GM12892 (cell line): ENCODE measurements around the gene SCPEP1.
"Not testable (repeated sequence)": the region's sequence is repeated elsewhere in the genome, so short reads cannot be mapped to it uniquely, and the experiment has no call there.

Source experiments
- DNase-seq: peaks from one replicate; pipeline ENCODE4 v3.0.0; 2011; ENCODE audit not compliant: insufficient read length
- FAIRE-seq: peaks from 2 replicates; lab custom pipeline; 2011; peaks lifted over from hg19 to GRCh38; lab: Jason Lieb, UNC
- POLR2A ChIP-seq: IDR thresholded peaks from 2 replicates; pipeline ENCODE4 v1.6.1; 2011; ENCODE audit warnings: low read depth, low read length, control low read depth
- POLR2AphosphoS5 ChIP-seq: IDR thresholded peaks from 2 replicates; pipeline ENCODE4 v1.6.1; 2011; ENCODE audit warnings: low read depth, low read length, control low read depth
- TAF1 ChIP-seq: IDR thresholded peaks from 2 replicates; pipeline ENCODE4 v1.6.1; 2011; ENCODE audit warnings: low read depth, mild to moderate bottlenecking, control low read depth, low read length, borderline replicate concordance

Gene SCPEP1

DNA sequence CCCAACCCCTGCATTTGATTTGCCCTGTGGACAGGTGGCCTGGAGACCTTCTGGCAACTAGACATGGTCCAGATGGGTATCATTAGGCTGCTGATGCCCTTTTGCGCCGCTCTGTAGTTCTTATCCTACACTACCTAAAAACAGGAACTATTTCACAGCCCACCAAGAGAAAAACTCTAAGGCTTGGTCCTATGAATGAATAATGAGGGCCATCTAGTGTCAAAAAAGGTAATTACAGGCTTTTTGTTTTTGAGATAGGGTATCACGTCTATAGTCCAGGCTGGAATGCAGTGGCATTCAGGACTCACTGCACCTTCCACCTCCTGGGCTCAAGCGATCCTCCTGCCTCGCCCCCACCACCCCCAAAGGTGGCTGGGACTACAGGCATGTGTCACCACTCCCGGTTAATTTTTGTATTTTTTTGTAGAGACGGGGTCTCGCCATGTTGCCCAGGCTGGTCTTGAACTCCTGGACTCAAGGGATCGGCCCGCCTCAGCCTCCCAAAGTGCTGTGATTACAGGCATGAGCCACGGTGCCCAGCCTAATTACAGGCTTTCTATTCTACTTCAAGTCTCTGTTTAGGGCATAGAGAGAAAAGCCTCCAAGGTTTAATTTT, 38.0 kb upstream of the SCPEP1 start:
- TF ChIP-seq POLR2A (no peak), TAF1 (no peak), POLR2AphosphoS5 (no peak)
- FAIRE-seq: no peak
- peak; percentile 27 for DNase-seq

DNA sequence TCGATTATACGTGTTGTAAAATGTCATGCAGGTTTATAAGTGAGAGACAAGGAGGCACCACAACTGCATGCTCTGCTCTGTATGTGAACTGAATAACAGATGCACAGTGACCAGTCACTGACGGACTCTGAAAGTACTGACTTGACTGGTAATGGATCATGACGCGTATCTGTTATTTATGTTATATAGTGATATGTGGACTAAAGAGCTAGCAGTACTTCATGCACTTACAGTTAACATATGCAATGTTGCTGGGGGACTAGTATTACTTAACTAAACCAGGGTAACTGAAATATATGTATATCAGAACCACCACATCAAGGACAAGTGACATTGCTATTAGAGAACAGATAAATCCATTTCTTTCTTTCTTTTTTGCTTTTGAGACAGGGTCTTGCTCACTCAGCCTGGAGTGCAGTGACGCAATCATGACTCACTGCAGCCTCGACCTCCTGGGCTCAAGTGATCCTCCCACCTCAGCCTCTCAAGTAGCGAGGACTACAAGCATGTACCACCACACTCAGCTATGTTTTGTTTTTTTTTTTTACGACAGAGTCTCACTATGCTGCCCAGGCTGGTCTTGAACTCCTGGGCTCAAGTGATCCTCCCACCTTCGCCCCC, 34.3 kb upstream of the SCPEP1 start:
- no peak for FAIRE-seq
- no peak for DNase-seq
- TF ChIP-seq POLR2AphosphoS5 (no peak), TAF1 (no peak), POLR2A (no peak)

DNA sequence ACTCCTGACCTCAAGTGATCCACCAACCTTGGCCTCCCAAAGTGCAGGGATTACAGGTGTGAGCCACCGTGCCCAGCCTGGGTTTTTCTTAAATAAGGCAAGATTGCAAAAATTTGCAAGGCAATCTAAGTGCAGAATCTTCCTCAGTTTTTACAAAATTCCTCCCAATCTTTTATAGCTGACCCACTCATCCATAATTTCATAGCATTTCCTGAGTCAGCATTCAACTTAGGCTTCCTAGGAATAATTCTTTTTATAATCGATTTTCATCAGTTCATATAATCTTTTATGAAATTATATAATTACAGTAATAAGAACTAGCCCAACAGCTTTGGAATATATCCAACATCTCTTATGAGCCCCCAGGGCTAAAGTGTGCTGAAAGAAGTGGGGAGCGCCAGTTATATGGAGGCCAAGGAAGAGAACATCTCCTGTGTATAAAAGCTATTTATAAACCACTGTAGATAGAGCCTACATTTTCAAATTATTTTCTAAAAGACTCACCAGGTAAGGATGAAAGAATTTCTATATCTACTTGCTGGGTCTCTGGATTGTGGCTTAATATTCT, 31.9 kb upstream of the SCPEP1 start:
- TF ChIP-seq POLR2A (no peak), POLR2AphosphoS5 (no peak), TAF1 (no peak)
- FAIRE-seq (no peak), DNase-seq (no peak)

DNA sequence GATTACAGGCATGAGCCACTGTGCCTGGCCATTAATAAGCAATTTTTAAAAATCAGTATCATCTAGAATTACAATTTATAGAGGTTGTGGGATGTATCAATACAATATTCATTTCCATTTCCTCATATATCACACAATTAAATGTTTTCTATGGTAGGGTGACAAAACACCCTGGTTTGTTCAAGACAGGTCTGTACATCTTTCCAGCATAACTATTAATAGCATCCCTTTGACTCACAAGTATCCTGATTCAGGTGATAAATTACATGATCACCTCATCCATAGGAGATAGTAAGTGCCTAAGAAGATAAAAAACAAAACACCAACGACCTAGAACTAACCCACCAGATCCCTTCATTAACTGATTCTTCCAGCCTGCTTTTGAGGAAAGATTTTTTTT, 30.2 kb upstream of the SCPEP1 start:
- TF ChIP-seq POLR2AphosphoS5 (no peak), POLR2A (no peak)
- no peak for FAIRE-seq
- no peak for DNase-seq

DNA sequence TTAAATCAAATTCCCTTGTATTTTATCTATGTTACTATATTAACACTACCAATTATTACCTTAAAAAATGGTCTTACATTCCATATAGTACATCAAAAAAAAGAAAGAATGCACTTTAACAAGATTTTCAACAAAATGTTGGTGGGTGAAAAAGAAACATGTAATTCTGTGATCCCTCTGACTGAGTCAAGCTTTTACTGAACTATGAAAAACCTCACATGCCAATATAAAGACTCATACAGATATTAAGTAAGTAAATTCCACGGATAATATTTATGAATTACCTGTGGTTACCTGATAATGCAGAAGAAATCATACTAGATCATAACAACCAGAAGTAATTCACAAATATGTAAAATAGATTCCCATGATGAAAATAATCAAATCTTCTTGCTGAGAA, 29.4 kb upstream of the SCPEP1 start:
- TF ChIP-seq POLR2AphosphoS5: no peak
- no peak for TF ChIP-seq TAF1
- no peak for TF ChIP-seq POLR2A
- DNase-seq: no peak
- no peak for FAIRE-seq

DNA sequence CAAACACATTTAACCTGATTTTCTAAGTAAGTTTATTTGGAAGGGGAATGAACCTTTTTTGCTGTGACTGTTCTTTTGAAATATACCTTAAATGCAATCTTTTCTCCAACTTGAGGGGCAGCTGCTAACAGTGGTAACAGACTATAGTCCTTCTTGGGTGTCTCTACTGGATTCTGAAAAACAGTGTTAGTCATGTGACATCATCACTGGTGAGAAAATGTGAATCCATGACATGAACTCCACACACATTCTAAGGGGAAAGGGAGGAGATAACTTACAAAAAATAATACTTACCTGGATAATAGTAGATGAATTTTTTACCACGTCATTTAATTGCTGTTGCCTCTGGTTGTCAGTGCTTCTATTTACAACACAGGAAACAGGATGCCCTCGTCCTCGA, 28.3 kb upstream of the SCPEP1 start:
- DNase-seq: no peak
- no peak for FAIRE-seq
- TF ChIP-seq TAF1 (no peak), POLR2A (no peak), POLR2AphosphoS5 (no peak)

DNA sequence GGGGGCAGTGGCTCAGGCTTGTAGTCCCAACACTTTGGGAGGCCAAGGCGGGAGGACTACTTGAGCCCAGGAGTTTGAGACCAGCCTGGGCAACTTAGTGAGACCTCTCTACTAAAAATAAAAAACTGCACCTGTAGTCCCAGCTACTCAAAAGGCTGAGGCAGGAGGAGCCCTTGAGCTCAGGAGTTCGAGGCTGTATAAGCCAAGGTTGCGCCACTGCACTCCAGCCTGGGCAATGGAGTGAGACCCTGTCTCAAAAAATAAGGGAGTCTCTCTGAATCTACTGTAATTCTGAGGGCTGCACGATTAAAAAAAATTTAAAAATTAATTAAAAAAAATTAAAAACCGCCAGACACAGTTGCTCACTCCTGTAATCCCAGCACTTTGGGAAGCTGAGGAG, 20.9 kb upstream of the SCPEP1 start:
- no peak for FAIRE-seq
- no peak for TF ChIP-seq POLR2A
- no peak for DNase-seq

DNA sequence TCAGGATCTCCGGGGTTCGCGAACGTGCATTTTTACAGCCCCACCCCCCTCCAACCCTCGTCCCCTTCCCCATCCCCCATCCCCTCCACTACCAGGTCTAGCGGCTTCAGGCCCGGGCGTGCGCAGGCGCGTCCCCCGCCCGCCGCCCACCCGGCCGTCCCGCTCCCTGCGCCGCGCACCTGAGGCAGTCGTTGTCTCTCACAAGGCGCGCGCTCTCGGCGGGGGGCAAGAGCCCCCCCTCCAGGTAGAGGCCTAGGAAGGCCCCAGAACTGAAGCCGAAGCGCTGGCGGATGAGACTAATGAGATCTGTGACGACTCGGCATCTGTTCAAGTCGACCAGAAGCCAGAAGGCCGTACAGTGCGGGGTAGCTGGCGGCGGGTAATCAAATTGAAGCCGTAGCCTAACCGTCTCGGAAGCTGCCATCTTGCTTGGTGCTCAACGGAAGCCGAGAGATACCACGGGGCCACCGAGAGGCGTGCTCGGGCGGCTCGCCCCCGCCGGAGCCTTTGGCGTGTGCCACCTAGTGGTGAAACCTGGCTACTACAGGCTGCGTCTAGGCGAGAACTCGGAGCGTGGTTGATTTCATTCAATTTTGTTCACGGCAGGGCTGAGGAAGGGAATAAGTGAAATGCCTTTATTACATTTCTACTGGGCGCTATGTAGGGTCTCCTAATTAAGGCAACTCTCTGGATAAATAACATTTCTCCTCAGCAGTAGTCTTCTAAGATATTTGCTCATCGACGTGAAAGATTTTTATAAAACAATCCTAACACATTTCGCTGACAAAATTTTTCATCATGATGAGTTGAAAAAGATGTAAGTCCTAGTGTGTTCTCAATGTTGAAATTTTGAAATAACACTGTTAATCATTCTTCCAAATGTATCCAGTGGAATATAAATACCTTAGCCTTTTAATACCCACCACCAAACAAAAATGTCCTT, 17.1 kb upstream of the SCPEP1 start, which contains the start of gene COIL:
TSS of gene COIL (minus strand) at position 455 of the 943 bp plus-strand sequence. CDS start at position 424, 31 bp downstream.
- FAIRE-seq (peak; percentile 91), DNase-seq (peak; percentile 84)
- TF ChIP-seq POLR2A (peak; percentile 83), POLR2AphosphoS5 (peak; percentile 88), TAF1 (peak; percentile 63; the same call in 1 of the 2 replicates)

DNA sequence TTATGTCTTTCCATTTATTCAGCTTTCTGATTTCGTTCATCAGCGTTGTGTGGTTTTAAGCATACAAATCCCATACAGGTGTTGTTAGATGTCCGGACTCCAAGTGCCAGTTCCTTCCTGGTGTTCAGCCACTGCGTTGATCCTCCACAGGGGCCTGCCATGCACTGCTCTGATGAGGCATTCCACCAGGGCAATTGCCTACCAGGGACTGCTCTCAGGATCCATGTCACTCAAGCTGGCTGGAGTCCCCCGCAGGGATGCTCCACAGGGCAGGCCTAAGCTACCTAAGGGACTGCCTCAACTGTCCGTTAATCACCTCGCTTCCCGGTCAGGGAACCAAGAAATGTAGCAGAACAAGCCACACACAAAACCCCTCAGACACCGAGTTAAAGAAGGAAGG, 12.7 kb upstream of the SCPEP1 start:
- not testable (repeated sequence) for FAIRE-seq

DNA sequence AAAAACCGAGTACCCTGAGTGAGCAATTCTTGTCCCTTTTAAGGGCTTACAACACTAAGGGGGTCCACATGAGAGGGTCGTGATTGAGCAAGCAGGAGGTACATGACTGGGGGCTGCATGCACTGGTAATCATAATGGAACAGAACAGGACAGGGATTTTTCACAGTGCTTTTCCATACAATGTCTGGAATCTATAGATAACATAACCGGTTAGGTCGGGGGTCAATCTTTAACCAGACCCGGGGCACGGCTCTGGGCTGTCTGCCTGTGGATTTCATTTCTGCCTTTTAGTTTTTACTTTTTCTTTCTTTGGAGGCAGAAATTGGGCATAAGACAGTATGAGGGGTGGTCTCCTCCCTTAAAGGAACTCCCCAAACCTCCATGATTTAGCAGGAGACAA, 12.2 kb upstream of the SCPEP1 start:
- not testable (repeated sequence) for DNase-seq, FAIRE-seq

More for the DNA sequence above, 12.7 kb upstream of the SCPEP1 start:
- not testable (repeated sequence) for DNase-seq

DNA sequence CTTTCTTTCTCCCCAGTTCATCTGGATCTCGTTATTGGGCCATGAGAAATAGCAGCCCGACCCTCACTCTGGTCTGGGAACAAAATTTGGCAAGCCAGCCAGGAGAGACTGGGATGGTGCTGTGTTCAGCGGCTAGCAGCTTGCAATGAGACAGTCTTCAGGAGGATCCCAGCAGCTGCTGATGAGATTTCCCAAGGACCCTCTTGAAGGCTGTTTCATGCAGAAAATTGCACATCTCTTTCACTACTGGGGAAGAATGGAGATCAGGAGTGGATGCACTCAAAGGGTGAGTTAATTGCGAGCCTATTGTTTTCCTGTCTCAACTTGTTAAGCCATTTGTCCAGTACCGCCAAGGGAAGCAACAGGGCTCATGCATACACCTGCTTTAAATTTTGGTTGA, 11.6 kb upstream of the SCPEP1 start:
- FAIRE-seq: no peak
- TF ChIP-seq TAF1: no peak
- TF ChIP-seq POLR2AphosphoS5: no peak
- TF ChIP-seq POLR2A: no peak

DNA sequence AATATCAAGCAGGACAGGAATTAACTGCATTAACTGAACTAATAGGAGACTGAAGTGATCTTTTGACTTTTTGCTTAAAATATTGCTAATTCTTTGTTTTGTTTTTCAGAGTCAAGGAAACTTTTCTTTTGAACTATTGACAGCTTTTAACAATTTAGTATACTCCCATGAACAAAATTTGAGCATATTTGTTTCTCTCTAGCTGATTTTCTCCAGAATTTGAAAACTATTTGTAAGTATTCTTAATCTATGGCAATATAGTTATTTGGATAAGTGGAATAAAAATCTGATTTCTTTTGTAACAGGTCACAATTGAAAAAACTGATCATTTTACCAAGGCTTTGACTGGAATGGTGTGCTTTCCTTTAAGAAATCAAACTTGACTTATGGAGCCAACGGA, 7.0 kb upstream of the SCPEP1 start:
- TF ChIP-seq POLR2A: no peak
- no peak for TF ChIP-seq TAF1
- TF ChIP-seq POLR2AphosphoS5: no peak
- DNase-seq (no peak), FAIRE-seq (no peak)

More for the DNA sequence above, 11.6 kb upstream of the SCPEP1 start:
- no peak for DNase-seq
